Ovary (tissue), 9 donors: Measurements from ENCODE around the gene DUSP21. TPM values are rescaled to one million over a fixed set of nuclear protein-coding genes. Genes with fewer than 3 reads are reported as not detected.

Source experiments
- DNase-seq, 5 donors: peaks; one replicate each; pipeline ENCODE4 v3.0.0-alpha.2; 2019 to 2020
- H3K27ac ChIP-seq, 2 donors: fragments of 200-600 bp; one replicate each; pipeline versions ENCODE4 v1.5.1 to v1.8.0; 2019 to 2022
- H3K27me3 ChIP-seq: fragments of 200-600 bp; one replicate; pipeline ENCODE4 v1.8.0; 2022
- H3K36me3 ChIP-seq: fragments of 200-600 bp; sonication (generic); one replicate; pipeline ENCODE4 v1.5.1; 2019
- H3K4me1 ChIP-seq: one replicate; pipeline ENCODE4 v1.8.1; 2013; ENCODE audit warnings: mild to moderate bottlenecking, moderate library complexity; ENCODE audit not compliant: insufficient read depth
- H3K4me3 ChIP-seq: fragments of 200-600 bp; sonication (generic); one replicate; pipeline ENCODE4 v1.5.1; 2017
- H3K9me3 ChIP-seq, 2 donors: fragments of 200-600 bp in 1 of 2; sonication (generic) in 1 of 2; one replicate each; pipeline versions ENCODE4 v1.5.1 to v1.8.1; 2013 to 2019; ENCODE audit warnings: mild to moderate bottlenecking in 1 of 2, moderate library complexity in 1 of 2
- EP300 ChIP-seq: sonication (generic); formaldehyde crosslinking; IDR thresholded peaks from one replicate; pipeline ENCODE4 v1.6.1; 2017; ENCODE audit warnings: antibody characterized with exemption
- POLR2A ChIP-seq: fragments of 450-650 bp; IDR thresholded peaks from one replicate; pipeline ENCODE4 v1.6.1; 2017; ENCODE audit warnings: antibody characterized with exemption, mild to moderate bottlenecking, moderate library complexity
- WGBS, 3 donors: extraction: QIAGEN DNeasy Blood & Tissue Kit in 1 of 3; methylation state at CpG; one replicate each; pipeline versions ENCODE4 v1.1.5 to v1.1.7; 2013 to 2017; 5-methylcytosine and 5-hydroxymethylcytosine counted together
- intact Hi-C, 4 donors: fragments of 100-400 bp; cut with DNase I; formaldehyde crosslinking; loops; one replicate each; pipeline versions ENCODE4 v1.11.0 to v1.15.1; 2022 to 2023
- polyA plus RNA-seq, 2 donors: library from polyadenylated mRNA; stranded (reverse); fragments of 200-250 nt in 1 of 2; fragments of 350-450 nt in 1 of 2; fragmentation: Illumina TruSeq in 1 of 2; extraction: RNeasy Lipid Tissue Mini Kit (QIAGEN cat#74804) in 1 of 2; gene quantifications; one replicate each; pipeline ENCODE4 v1.2.3, GENCODE V29; 2013 to 2014
- total RNA-seq, 7 donors: library from RNA; depleted of rRNA in 2 of 7; stranded (reverse); fragments of >200 nt in 2 of 7; fragmentation: NEBNext Ultra II Directional in 3 of 7; extraction: Animal tissue kit (Norgen Biotek cat#: 25700) in 3 of 7; gene quantifications; one replicate each; pipeline versions ENCODE4 v1.1.0 to v1.2.4, GENCODE V29; 2016 to 2023
- TF ChIP-seq, protein P1 (sequence below), 3 donors: fragments of 450-650 bp in 2 of 3; fragments of 200-600 bp in 1 of 3; IDR thresholded peaks; one replicate each; pipeline versions ENCODE4 v1.5.1 to v1.8.0; 2016 to 2022; ENCODE audit warnings: antibody characterized with exemption in 3 of 3, mild to moderate bottlenecking in 1 of 3
- donor health status: DM: no; HTN: no; CAD: no; lungs with moderate emphysema.
- donor health status: DM: no; HTN: no; CAD: no.
- donor health status: Bipolar disorder and iron deficiency.
- donor health status: DM: yes; HTN: yes; CAD: no.
- donor health status: DM: no; HTN: no; CAD: no.
- donor health status: DM: yes; HTN: yes; CAD: no.

Gene DUSP21
- total and polyA plus RNA-seq, 9 donors = not detected

DNA sequence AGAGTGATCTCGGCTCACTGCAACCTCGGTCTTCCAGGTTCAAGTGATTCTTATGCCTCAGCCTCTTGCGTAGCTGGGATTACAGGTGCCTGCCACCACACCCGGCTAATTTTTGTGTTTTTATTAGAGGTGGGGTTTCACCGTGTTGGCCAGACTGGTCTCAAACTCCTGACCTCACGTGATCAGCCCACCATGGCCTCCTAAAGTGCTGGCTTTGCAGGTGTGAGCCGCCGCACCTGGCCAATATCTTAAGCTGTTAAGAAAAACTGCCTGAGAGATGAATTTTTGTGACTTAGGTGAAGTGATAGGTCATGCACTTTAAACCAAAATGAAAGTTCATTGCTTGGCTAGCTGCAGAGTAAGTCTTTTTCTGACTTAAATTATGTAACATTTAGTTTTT lies 35.0 kb downstream of the DUSP21 start:
- H3K36me3 ChIP-seq = no peaks in the 10 kb centered on the region
- no peak overlapping the region for H3K27ac ChIP-seq
- DNase-seq = no peak
- H3K27me3 ChIP-seq = no peaks in the 10 kb centered on the region
- intact Hi-C loops = no loop called here
- no peak overlapping the region for H3K4me3 ChIP-seq
- peaks cover 7% of the 10 kb centered on the region for H3K4me1 ChIP-seq
- TF ChIP-seq POLR2A = no peak
- TF ChIP-seq, protein P1, sequence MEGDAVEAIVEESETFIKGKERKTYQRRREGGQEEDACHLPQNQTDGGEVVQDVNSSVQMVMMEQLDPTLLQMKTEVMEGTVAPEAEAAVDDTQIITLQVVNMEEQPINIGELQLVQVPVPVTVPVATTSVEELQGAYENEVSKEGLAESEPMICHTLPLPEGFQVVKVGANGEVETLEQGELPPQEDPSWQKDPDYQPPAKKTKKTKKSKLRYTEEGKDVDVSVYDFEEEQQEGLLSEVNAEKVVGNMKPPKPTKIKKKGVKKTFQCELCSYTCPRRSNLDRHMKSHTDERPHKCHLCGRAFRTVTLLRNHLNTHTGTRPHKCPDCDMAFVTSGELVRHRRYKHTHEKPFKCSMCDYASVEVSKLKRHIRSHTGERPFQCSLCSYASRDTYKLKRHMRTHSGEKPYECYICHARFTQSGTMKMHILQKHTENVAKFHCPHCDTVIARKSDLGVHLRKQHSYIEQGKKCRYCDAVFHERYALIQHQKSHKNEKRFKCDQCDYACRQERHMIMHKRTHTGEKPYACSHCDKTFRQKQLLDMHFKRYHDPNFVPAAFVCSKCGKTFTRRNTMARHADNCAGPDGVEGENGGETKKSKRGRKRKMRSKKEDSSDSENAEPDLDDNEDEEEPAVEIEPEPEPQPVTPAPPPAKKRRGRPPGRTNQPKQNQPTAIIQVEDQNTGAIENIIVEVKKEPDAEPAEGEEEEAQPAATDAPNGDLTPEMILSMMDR (IDR thresholded peaks at IDR 0.05) = no peak
- TF ChIP-seq EP300 = no peak
- WGBS, 3 donors = 87 to 94% (median 90%) methylated on average over 8 of the region's 8 CpGs
- H3K9me3 ChIP-seq = no peaks in the 10 kb centered on the region

DNA sequence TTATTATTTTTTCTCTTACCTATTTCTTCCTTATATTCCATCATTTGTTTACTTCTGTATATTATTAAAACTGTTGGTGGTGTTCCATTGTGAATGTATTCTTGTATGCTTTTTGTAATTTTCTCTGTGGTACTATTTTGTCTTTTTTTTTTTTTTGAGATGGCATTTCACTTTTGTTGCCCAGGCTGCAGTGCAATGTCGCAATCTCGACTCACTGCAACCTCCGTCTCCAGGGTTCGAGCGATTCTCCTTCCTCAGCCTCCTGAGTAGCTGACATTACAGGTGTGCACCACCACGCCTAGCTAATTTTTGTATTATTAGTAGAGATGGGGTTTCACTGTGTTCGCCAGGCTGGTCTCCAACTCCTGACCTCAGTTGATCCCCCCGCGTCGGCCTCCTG lies 37.7 kb downstream of the DUSP21 start:
- TF ChIP-seq EP300 = no peak
- TF ChIP-seq POLR2A = no peak
- TF ChIP-seq, protein P1 (IDR thresholded peaks at IDR 0.05) = no peak
- Histone ChIP-seq H3K27me3 (no peaks in the 10 kb centered on the region), H3K36me3 (no peaks in the 10 kb centered on the region), H3K4me3 (no peak overlapping the region), H3K4me1 (peaks cover 11% of the 10 kb centered on the region), H3K27ac (no peak overlapping the region), H3K9me3 (no peaks in the 10 kb centered on the region)
- WGBS, 3 donors = 94 to 95% (median 95%) methylated on average over 10 of the region's 10 CpGs
- DNase-seq = no peak
- intact Hi-C loops = no loop called here

DNA sequence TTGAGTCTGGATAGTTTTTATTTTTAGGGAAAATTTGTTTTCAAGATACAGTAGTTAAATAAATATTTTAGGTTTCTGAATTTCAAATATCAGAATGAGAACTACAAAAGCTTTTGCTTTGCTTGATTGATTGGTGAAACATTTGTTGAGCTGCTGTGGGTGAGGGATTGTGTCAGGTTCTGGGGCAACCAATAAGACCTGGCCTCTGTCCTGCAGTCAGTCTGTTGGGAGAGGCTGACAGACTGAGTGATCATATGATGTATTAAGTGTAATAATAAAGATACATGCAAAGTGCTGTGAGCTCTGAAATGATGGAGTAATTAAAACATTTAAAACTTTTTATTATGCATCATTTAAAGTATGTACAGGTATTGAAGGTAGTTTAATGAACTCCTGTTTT lies 38.8 kb downstream of the DUSP21 start:
- no peaks in the 10 kb centered on the region for H3K9me3 ChIP-seq
- H3K36me3 ChIP-seq = no peaks in the 10 kb centered on the region
- no peak overlapping the region for H3K4me3 ChIP-seq
- peaks cover 12% of the 10 kb centered on the region for H3K4me1 ChIP-seq
- no peak for DNase-seq
- intact Hi-C loops = no loop called here
- no peak overlapping the region for H3K27ac ChIP-seq
- H3K27me3 ChIP-seq = no peaks in the 10 kb centered on the region
- TF ChIP-seq POLR2A = no peak
- no peak for TF ChIP-seq EP300
- TF ChIP-seq, protein P1 (IDR thresholded peaks at IDR 0.05) = no peak

DNA sequence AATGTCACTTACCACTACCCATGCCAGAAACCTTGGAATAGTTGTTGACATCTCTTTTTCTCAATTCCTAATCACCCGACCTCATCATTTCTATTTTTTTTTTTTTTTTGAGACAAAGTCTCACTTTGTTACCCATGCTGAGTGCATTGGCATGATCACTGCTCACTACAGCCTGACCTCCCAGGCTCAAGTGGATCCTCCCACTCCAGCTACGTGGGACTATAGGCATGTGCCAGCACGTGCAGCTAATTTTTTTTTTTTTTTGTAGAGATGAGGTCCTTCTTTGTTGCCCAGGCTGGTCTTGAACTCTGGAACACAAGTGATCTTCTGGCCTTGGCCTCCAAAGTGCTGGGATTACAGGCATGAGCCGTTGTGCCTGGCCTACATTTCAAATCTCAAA lies 41.1 kb downstream of the DUSP21 start:
- no peaks in the 10 kb centered on the region for H3K36me3 ChIP-seq
- intact Hi-C loops = no loop called here
- no peaks in the 10 kb centered on the region for H3K9me3 ChIP-seq
- H3K4me1 ChIP-seq = peaks cover 9% of the 10 kb centered on the region
- H3K27ac ChIP-seq = no peak overlapping the region
- no peak for TF ChIP-seq POLR2A
- TF ChIP-seq, protein P1 (IDR thresholded peaks at IDR 0.05) = no peak
- TF ChIP-seq EP300 = no peak
- no peaks in the 10 kb centered on the region for H3K27me3 ChIP-seq
- WGBS, 3 donors = 45 to 48% (median 48%) methylated on average over 4 of the region's 4 CpGs
- no peak for DNase-seq
- no peak overlapping the region for H3K4me3 ChIP-seq

DNA sequence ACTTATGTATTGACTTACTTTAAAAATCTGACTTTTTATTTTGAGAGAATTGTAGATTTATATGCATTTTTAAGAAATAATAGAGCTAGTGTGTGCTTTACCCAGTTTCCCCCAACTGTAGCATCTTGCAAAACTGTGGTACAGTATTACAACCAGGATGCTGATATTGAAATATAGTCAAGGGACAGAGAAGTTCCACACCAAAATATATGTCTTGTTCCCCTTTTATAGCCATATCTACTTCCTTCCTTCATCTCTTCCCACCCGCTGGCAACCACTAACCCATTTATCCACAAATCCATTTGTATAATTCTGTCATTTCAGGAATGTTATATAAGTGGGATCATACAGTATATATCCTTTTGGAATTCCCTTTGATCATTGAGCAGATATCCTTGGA lies 46.0 kb downstream of the DUSP21 start:
- Histone ChIP-seq H3K27ac (no peak overlapping the region), H3K27me3 (no peaks in the 10 kb centered on the region), H3K4me3 (no peak overlapping the region), H3K4me1 (peaks cover 5% of the 10 kb centered on the region), H3K9me3 (no peaks in the 10 kb centered on the region), H3K36me3 (no peaks in the 10 kb centered on the region)
- intact Hi-C loops = no loop called here
- no peak for DNase-seq
- TF ChIP-seq, protein P1 (IDR thresholded peaks at IDR 0.05) = no peak
- TF ChIP-seq EP300 = no peak
- TF ChIP-seq POLR2A = no peak
- 92 to 97% (median 95%) methylated on average over 1 of the region's 1 CpG for WGBS, 3 donors
